Measurements from ENCODE around the gene DGKI. TPM values are rescaled to one million over a fixed set of nuclear protein-coding genes. Genes with fewer than 3 reads are reported as not detected.

Gene DGKI
- polyA plus RNA-seq, 2 of the 4 experiments (the other 2 are of a cell fraction): 0.05 to 0.08 TPM

DNA sequence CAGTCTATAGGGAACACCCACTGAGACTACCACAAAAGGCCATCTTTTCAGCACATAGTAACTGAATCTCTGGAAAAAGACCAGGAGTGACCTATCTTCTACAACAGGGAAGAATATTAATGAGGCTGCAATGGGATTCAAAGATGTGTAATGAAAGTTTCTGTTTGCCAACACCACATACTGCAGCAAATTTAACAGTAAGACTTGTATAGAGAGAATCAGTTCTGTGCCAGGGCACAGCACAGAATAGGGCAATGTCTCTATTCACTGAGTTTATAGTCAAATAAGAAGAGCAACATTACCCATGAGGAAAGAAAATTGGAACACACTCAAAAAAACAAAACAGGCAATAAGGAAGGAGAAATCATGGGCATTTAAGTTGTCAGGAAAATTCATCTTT lies 411.8 kb downstream of the DGKI start:
- FAIRE-seq (no peak), ATAC-seq (no peak), DNase-seq (ENCODE audit: low read depth in 1 of 2, low spot score in 1 of 2) (no peak)
- no peak overlapping the region for H3K4me3 ChIP-seq
- ChIA-PET CTCF (no interaction called here), POLR2A (no interaction called here)
- no peaks in the 10 kb centered on the region for H3K9me3 ChIP-seq
- TF ChIP-seq JUNB (IDR thresholded peaks at IDR 0.05) (no peak), CHD4 (IDR thresholded peaks at IDR 0.05; ENCODE audit: borderline replicate concordance) (no peak), MAZ (IDR thresholded peaks at IDR 0.05; ENCODE audit: borderline replicate concordance, low read depth, low read length) (no peak), HOXB5 (CRISPR knock-in tag; IDR thresholded peaks at IDR 0.05) (no peak), EP300 (IDR thresholded peaks at IDR 0.05) (no peak), HDAC2 (IDR thresholded peaks at IDR 0.05) (no peak), HOXB13 (CRISPR knock-in tag; IDR thresholded peaks at IDR 0.05; ENCODE audit: low read depth) (no peak), FOSB (CRISPR knock-in tag; IDR thresholded peaks at IDR 0.05) (no peak), NFE2L2 (conservative IDR thresholded peaks at IDR 0.05; ENCODE audit: low read length) (no peak), ZC3H11A (IDR thresholded peaks at IDR 0.05) (no peak), JUN (IDR thresholded peaks at IDR 0.05) (no peak), MAFK (IDR thresholded peaks at IDR 0.05; ENCODE audit: partially characterized antibody) (no peak), MYC (IDR thresholded peaks at IDR 0.05; ENCODE audit: borderline replicate concordance, low read length) (no peak), CEBPB (IDR thresholded peaks at IDR 0.05) (no peak)
- TF ChIP-seq, protein P1, sequence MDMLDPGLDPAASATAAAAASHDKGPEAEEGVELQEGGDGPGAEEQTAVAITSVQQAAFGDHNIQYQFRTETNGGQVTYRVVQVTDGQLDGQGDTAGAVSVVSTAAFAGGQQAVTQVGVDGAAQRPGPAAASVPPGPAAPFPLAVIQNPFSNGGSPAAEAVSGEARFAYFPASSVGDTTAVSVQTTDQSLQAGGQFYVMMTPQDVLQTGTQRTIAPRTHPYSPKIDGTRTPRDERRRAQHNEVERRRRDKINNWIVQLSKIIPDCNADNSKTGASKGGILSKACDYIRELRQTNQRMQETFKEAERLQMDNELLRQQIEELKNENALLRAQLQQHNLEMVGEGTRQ (IDR thresholded peaks at IDR 0.05): no peak
- TF ChIP-seq, protein P2, sequence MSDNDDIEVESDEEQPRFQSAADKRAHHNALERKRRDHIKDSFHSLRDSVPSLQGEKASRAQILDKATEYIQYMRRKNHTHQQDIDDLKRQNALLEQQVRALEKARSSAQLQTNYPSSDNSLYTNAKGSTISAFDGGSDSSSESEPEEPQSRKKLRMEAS (IDR thresholded peaks at IDR 0.05): no peak
- H3K27ac ChIP-seq: no peak overlapping the region
- H3K4me1 ChIP-seq: no peaks in the 10 kb centered on the region
- no peak overlapping the region for H3K4me2 ChIP-seq

DNA sequence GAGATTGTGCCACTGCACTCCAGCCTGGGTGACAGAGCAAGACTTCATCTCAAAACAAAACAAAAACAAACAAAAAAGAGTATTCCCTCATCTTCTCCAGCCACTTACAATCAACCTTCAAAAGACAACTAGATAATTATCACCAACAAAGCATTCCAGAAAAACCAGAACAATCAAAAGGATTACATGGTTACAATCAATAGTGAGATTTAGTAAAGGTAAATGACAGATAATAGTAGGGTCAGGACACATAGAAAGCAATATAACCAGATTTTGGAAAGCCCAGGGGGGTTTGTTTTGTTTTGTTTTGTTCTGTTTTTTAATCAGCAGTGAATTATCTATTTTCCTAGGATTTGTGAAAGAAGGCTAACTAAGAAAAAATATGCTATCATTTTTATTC lies 412.2 kb downstream of the DGKI start:
- TF ChIP-seq NR3C1 (IDR thresholded peaks at IDR 0.05) (no peak), SREBF2 (IDR thresholded peaks at IDR 0.05) (no peak), POLR2AphosphoS2 (conservative IDR thresholded peaks at IDR 0.05; ENCODE audit: low read length) (no peak), EHMT2 (IDR thresholded peaks at IDR 0.05; ENCODE audit: low read depth) (no peak), HOXB13 (CRISPR knock-in tag; IDR thresholded peaks at IDR 0.05; ENCODE audit: low read depth) (no peak), ZFP36 (IDR thresholded peaks at IDR 0.05; ENCODE audit: borderline replicate concordance, partially characterized antibody) (no peak)
- TF ChIP-seq, protein P3, sequence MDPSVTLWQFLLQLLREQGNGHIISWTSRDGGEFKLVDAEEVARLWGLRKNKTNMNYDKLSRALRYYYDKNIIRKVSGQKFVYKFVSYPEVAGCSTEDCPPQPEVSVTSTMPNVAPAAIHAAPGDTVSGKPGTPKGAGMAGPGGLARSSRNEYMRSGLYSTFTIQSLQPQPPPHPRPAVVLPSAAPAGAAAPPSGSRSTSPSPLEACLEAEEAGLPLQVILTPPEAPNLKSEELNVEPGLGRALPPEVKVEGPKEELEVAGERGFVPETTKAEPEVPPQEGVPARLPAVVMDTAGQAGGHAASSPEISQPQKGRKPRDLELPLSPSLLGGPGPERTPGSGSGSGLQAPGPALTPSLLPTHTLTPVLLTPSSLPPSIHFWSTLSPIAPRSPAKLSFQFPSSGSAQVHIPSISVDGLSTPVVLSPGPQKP (IDR thresholded peaks at IDR 0.05; ENCODE audit: low read depth, low read length): no peak
- TF ChIP-seq, protein P4, sequence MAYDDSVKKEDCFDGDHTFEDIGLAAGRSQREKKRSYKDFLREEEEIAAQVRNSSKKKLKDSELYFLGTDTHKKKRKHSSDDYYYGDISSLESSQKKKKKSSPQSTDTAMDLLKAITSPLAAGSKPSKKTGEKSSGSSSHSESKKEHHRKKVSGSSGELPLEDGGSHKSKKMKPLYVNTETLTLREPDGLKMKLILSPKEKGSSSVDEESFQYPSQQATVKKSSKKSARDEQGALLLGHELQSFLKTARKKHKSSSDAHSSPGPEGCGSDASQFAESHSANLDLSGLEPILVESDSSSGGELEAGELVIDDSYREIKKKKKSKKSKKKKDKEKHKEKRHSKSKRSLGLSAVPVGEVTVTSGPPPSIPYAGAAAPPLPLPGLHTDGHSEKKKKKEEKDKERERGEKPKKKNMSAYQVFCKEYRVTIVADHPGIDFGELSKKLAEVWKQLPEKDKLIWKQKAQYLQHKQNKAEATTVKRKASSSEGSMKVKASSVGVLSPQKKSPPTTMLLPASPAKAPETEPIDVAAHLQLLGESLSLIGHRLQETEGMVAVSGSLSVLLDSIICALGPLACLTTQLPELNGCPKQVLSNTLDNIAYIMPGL (CRISPR knock-in tag; IDR thresholded peaks at IDR 0.05; ENCODE audit: borderline replicate concordance): no peak
- ATAC-seq (no peak), FAIRE-seq (no peak), DNase-seq (ENCODE audit: low read depth in 1 of 2, low spot score in 1 of 2) (no peak)
- POLR2A ChIA-PET: no interaction called here
- Histone ChIP-seq H3K9me3 (no peaks in the 10 kb centered on the region), H3K4me3 (no peak overlapping the region), H3K4me2 (no peak overlapping the region), H3K27ac (no peak overlapping the region), H3K4me1 (no peaks in the 10 kb centered on the region)
- CTCF ChIA-PET: no interaction called here

DNA sequence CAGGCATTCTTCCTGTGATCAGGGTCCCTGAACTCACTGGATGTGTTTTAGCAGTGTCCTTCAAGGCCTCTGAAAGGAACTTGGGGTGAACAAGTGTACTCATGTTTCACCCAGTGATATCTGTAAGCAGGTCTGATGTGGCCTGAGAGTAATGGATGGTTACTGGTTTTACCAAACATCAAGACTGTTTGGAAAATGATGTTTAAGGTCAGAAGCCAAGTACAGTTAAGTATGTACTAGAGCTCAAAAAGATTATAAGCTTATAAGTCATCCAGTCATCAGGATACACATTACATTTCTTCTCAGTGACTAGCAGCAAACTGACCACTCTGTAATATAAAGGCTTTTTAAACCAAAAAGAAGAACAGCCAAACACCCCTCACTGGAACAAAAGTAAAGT lies 423.5 kb downstream of the DGKI start:
- CTCF ChIA-PET: no interaction called here
- TF ChIP-seq EHMT2 (IDR thresholded peaks at IDR 0.05; ENCODE audit: low read depth) (no peak), CHD2 (IDR thresholded peaks at IDR 0.05; ENCODE audit: low read length, partially characterized antibody) (no peak), CEBPB (IDR thresholded peaks at IDR 0.05) (no peak), JUN (IDR thresholded peaks at IDR 0.05) (no peak), FOXS1 (CRISPR knock-in tag; IDR thresholded peaks at IDR 0.05) (no peak), PHF8 (IDR thresholded peaks at IDR 0.05; ENCODE audit: borderline replicate concordance, low read depth) (no peak), RCOR1 (IDR thresholded peaks at IDR 0.05; ENCODE audit: low read depth, low read length) (no peak), RAD21 (conservative IDR thresholded peaks at IDR 0.05 in 1 of 2, IDR thresholded peaks at IDR 0.05 in 1 of 2) (no peak), TFCP2L1 (CRISPR knock-in tag; IDR thresholded peaks at IDR 0.05) (no peak), ESRRA (IDR thresholded peaks at IDR 0.05; ENCODE audit: borderline replicate concordance, low read length) (no peak), FOSL2 (IDR thresholded peaks at IDR 0.05) (no peak), FOSL2 (CRISPR knock-in tag; IDR thresholded peaks at IDR 0.05) (no peak), CBX2 (IDR thresholded peaks at IDR 0.05; ENCODE audit: borderline replicate concordance, low read depth) (no peak)
- TF ChIP-seq, protein P4 (CRISPR knock-in tag; IDR thresholded peaks at IDR 0.05; ENCODE audit: borderline replicate concordance): no peak

More for the DNA sequence above, 423.5 kb downstream of the DGKI start:
- Histone ChIP-seq H3K4me1 (no peaks in the 10 kb centered on the region), H3K4me3 (no peak overlapping the region), H3K27ac (no peak overlapping the region), H3K4me2 (no peak overlapping the region), H3K9me3 (no peaks in the 10 kb centered on the region)
- POLR2A ChIA-PET: no interaction called here
- no peak for DNase-seq (ENCODE audit: low read depth in 1 of 2, low spot score in 1 of 2)
- FAIRE-seq: no peak
- no peak for ATAC-seq
